ENCODE data around the gene NMS.

Gene NMS

GRCh38 chr2:100425107-100425506, 45.2 kb upstream of the NMS start:
- Histone ChIP-seq H3K79me1 (ENCODE audit: low read depth, low read length) (no peaks in the 10 kb centered on the region), H3K18ac (ENCODE audit: low read length) (no peak overlapping the region), H2BK5ac (ENCODE audit: low read length) (no peak overlapping the region), H3K9me3 (replicated peaks in 1 of 2; ENCODE audit: control insufficient read depth in 2 of 2, insufficient read depth in 1 of 2, low read depth in 1 of 2, low read length in 2 of 2) (no peaks in the 10 kb centered on the region), H3K14ac (ENCODE audit: low read length) (no peak overlapping the region), H3K27me3 (ENCODE audit: control insufficient read depth in 3 of 3, insufficient read depth in 3 of 3, low read depth in 1 of 3, low read length in 3 of 3) (peaks cover 0 to 10% (median 0%) of the 10 kb centered on the region in 3 experiments), H2BK15ac (ENCODE audit: low read length) (no peak overlapping the region), H4K91ac (ENCODE audit: low read depth, low read length, poor library complexity) (no peak overlapping the region), H3K36me3 (replicated peaks in 1 of 2; ENCODE audit: control insufficient read depth in 2 of 2, insufficient read depth in 2 of 2, low read length in 2 of 2) (no peaks in the 10 kb centered on the region), H3K9ac (ENCODE audit: low read depth, low read length, poor library complexity) (no peak overlapping the region), H3K4me1 (ENCODE audit: control insufficient read depth in 2 of 2, insufficient read depth in 1 of 2, low read depth in 1 of 2, low read length in 2 of 2) (no peaks in the 10 kb centered on the region), H3K23ac (ENCODE audit: low read depth, low read length, poor library complexity) (no peak overlapping the region), H2BK12ac (ENCODE audit: low read length) (no peak overlapping the region), H3K4me2 (ENCODE audit: insufficient read depth, low read length, poor library complexity, severe bottlenecking) (no peak overlapping the region), H3K4ac (ENCODE audit: low read length) (no peak overlapping the region), H2AFZ (ENCODE audit: low read length) (no peak overlapping the region), H3K4me3 (ENCODE audit: low read length in 2 of 2) (no peak overlapping the region), H2BK120ac (ENCODE audit: low read depth, low read length) (no peak overlapping the region), H2AK5ac (ENCODE audit: low read depth, low read length) (no peak overlapping the region), H3K27ac (replicated peaks; ENCODE audit: low read length) (no peak overlapping the region), H4K8ac (ENCODE audit: low read depth, low read length) (no peak overlapping the region)
- DNase-seq (ENCODE audit: low spot score): no peak
- no CpG with 5 or more reads among the region's 4 CpGs for WGBS, 2 donors (ENCODE audit: extremely low coverage in 2 of 2, insufficient read length in 2 of 2, insufficient replicate concordance in 1 of 2)

- Histone ChIP-seq H4K8ac (ENCODE audit: low read depth, low read length) (no peak overlapping the region), H3K4me3 (ENCODE audit: low read length in 2 of 2) (no peak overlapping the region), H2AK5ac (ENCODE audit: low read depth, low read length) (no peak overlapping the region), H3K18ac (ENCODE audit: low read length) (no peak overlapping the region), H3K36me3 (replicated peaks in 1 of 2; ENCODE audit: control insufficient read depth in 2 of 2, insufficient read depth in 2 of 2, low read length in 2 of 2) (no peaks in the 10 kb centered on the region), H2AFZ (ENCODE audit: low read length) (no peak overlapping the region), H2BK120ac (ENCODE audit: low read depth, low read length) (no peak overlapping the region), H3K27me3 (ENCODE audit: control insufficient read depth in 3 of 3, insufficient read depth in 3 of 3, low read depth in 1 of 3, low read length in 3 of 3) (peaks cover 0 to 10% (median 0%) of the 10 kb centered on the region in 3 experiments), H3K27ac (replicated peaks; ENCODE audit: low read length) (no peak overlapping the region), H3K4me2 (ENCODE audit: insufficient read depth, low read length, poor library complexity, severe bottlenecking) (no peak overlapping the region), H2BK15ac (ENCODE audit: low read length) (no peak overlapping the region), H3K23ac (ENCODE audit: low read depth, low read length, poor library complexity) (no peak overlapping the region), H3K4me1 (ENCODE audit: control insufficient read depth in 2 of 2, insufficient read depth in 1 of 2, low read depth in 1 of 2, low read length in 2 of 2) (no peaks in the 10 kb centered on the region), H2BK12ac (ENCODE audit: low read length) (no peak overlapping the region), H3K9ac (ENCODE audit: low read depth, low read length, poor library complexity) (no peak overlapping the region), H4K91ac (ENCODE audit: low read depth, low read length, poor library complexity) (no peak overlapping the region), H3K9me3 (replicated peaks in 1 of 2; ENCODE audit: control insufficient read depth in 2 of 2, insufficient read depth in 1 of 2, low read depth in 1 of 2, low read length in 2 of 2) (no peaks in the 10 kb centered on the region), H3K4ac (ENCODE audit: low read length) (no peak overlapping the region), H3K79me1 (ENCODE audit: low read depth, low read length) (no peaks in the 10 kb centered on the region), H3K14ac (ENCODE audit: low read length) (no peak overlapping the region), H2BK5ac (ENCODE audit: low read length) (no peak overlapping the region)
- DNase-seq (ENCODE audit: low spot score): no peak
- WGBS, 2 donors (ENCODE audit: extremely low coverage in 2 of 2, insufficient read length in 2 of 2, insufficient replicate concordance in 1 of 2): no CpG with 5 or more reads among the region's 15 CpGs
Observed at GRCh38 chr2:100425573-100426383, 44.5 kb upstream of the NMS start.

GRCh38 chr2:100426384-100426720, 43.9 kb upstream of the NMS start:
- H3K4me1 ChIP-seq (ENCODE audit: control insufficient read depth in 2 of 2, insufficient read depth in 1 of 2, low read depth in 1 of 2, low read length in 2 of 2): no peaks in the 10 kb centered on the region
- H3K23ac ChIP-seq (ENCODE audit: low read depth, low read length, poor library complexity): no peak overlapping the region
- H3K79me1 ChIP-seq (ENCODE audit: low read depth, low read length): no peaks in the 10 kb centered on the region
- WGBS, 2 donors (ENCODE audit: extremely low coverage in 2 of 2, insufficient read length in 2 of 2, insufficient replicate concordance in 1 of 2): no CpG with 5 or more reads among the region's 18 CpGs
- DNase-seq (ENCODE audit: low spot score): no peak
- no peak overlapping the region for H2BK5ac ChIP-seq (ENCODE audit: low read length)
- no peak overlapping the region for H3K18ac ChIP-seq (ENCODE audit: low read length)
- H2BK120ac ChIP-seq (ENCODE audit: low read depth, low read length): no peak overlapping the region
- H2AK5ac ChIP-seq (ENCODE audit: low read depth, low read length): no peak overlapping the region
- no peaks in the 10 kb centered on the region for H3K9me3 ChIP-seq (replicated peaks in 1 of 2; ENCODE audit: control insufficient read depth in 2 of 2, insufficient read depth in 1 of 2, low read depth in 1 of 2, low read length in 2 of 2)
- H4K91ac ChIP-seq (ENCODE audit: low read depth, low read length, poor library complexity): no peak overlapping the region
- no peak overlapping the region for H3K27ac ChIP-seq (replicated peaks; ENCODE audit: low read length)
- no peak overlapping the region for H3K4ac ChIP-seq (ENCODE audit: low read length)
- H3K14ac ChIP-seq (ENCODE audit: low read length): no peak overlapping the region
- H4K8ac ChIP-seq (ENCODE audit: low read depth, low read length): no peak overlapping the region
- no peak overlapping the region for H3K9ac ChIP-seq (ENCODE audit: low read depth, low read length, poor library complexity)
- no peak overlapping the region for H3K4me3 ChIP-seq (ENCODE audit: low read length in 2 of 2)
- peaks cover 0 to 6% (median 0%) of the 10 kb centered on the region in 3 experiments for H3K27me3 ChIP-seq (ENCODE audit: control insufficient read depth in 3 of 3, insufficient read depth in 3 of 3, low read depth in 1 of 3, low read length in 3 of 3)
- no peaks in the 10 kb centered on the region for H3K36me3 ChIP-seq (replicated peaks in 1 of 2; ENCODE audit: control insufficient read depth in 2 of 2, insufficient read depth in 2 of 2, low read length in 2 of 2)
- no peak overlapping the region for H2BK15ac ChIP-seq (ENCODE audit: low read length)
- no peak overlapping the region for H2AFZ ChIP-seq (ENCODE audit: low read length)
- no peak overlapping the region for H2BK12ac ChIP-seq (ENCODE audit: low read length)
- no peak overlapping the region for H3K4me2 ChIP-seq (ENCODE audit: insufficient read depth, low read length, poor library complexity, severe bottlenecking)

- Histone ChIP-seq H2BK5ac (ENCODE audit: low read length) (no peak overlapping the region), H3K4me3 (ENCODE audit: low read length in 2 of 2) (no peak overlapping the region), H2BK15ac (ENCODE audit: low read length) (no peak overlapping the region), H3K14ac (ENCODE audit: low read length) (no peak overlapping the region), H4K91ac (ENCODE audit: low read depth, low read length, poor library complexity) (no peak overlapping the region), H2BK120ac (ENCODE audit: low read depth, low read length) (no peak overlapping the region), H2AK5ac (ENCODE audit: low read depth, low read length) (no peak overlapping the region), H3K79me1 (ENCODE audit: low read depth, low read length) (no peaks in the 10 kb centered on the region), H3K4ac (ENCODE audit: low read length) (no peak overlapping the region), H2BK12ac (ENCODE audit: low read length) (no peak overlapping the region), H3K18ac (ENCODE audit: low read length) (no peak overlapping the region), H3K9me3 (replicated peaks in 1 of 2; ENCODE audit: control insufficient read depth in 2 of 2, insufficient read depth in 1 of 2, low read depth in 1 of 2, low read length in 2 of 2) (peaks cover 0 to 2% of the 10 kb centered on the region in 2 donors), H3K23ac (ENCODE audit: low read depth, low read length, poor library complexity) (no peak overlapping the region), H4K8ac (ENCODE audit: low read depth, low read length) (no peak overlapping the region), H3K36me3 (replicated peaks in 1 of 2; ENCODE audit: control insufficient read depth in 2 of 2, insufficient read depth in 2 of 2, low read length in 2 of 2) (no peaks in the 10 kb centered on the region), H3K27ac (replicated peaks; ENCODE audit: low read length) (no peak overlapping the region), H3K4me1 (ENCODE audit: control insufficient read depth in 2 of 2, insufficient read depth in 1 of 2, low read depth in 1 of 2, low read length in 2 of 2) (no peaks in the 10 kb centered on the region), H3K4me2 (ENCODE audit: insufficient read depth, low read length, poor library complexity, severe bottlenecking) (no peak overlapping the region), H2AFZ (ENCODE audit: low read length) (no peak overlapping the region), H3K27me3 (ENCODE audit: control insufficient read depth in 3 of 3, insufficient read depth in 3 of 3, low read depth in 1 of 3, low read length in 3 of 3) (peaks cover 0 to 6% (median 0%) of the 10 kb centered on the region in 3 experiments), H3K9ac (ENCODE audit: low read depth, low read length, poor library complexity) (no peak overlapping the region)
- no CpG with 5 or more reads among the region's 12 CpGs for WGBS, 2 donors (ENCODE audit: extremely low coverage in 2 of 2, insufficient read length in 2 of 2, insufficient replicate concordance in 1 of 2)
- DNase-seq (ENCODE audit: low spot score): no peak
Observed at GRCh38 chr2:100427111-100427510, 43.2 kb upstream of the NMS start.

Data from neuronal stem cell (in vitro differentiated cells).